ENCODE data around the gene MACROH2A1.

Gene MACROH2A1

GRCh38 chr5:135349886-135350285 lies 49.1 kb downstream of the MACROH2A1 start:
- no peak for DNase-seq

- no peak for DNase-seq
These were observed 49.6 kb downstream of the MACROH2A1 start for GRCh38 chr5:135349451-135349850.

GRCh38 chr5:135348918-135349317 lies 50.1 kb downstream of the MACROH2A1 start:
- no peak for DNase-seq

GRCh38 chr5:135347392-135347791 lies 51.6 kb downstream of the MACROH2A1 start:
- no peak for DNase-seq

- DNase-seq = no peak
These were observed 52.9 kb downstream of the MACROH2A1 start for GRCh38 chr5:135345956-135346731.

GRCh38 chr5:135344349-135344748 lies 54.7 kb downstream of the MACROH2A1 start:
- no peak for DNase-seq

- DNase-seq = no peak
These were observed 55.6 kb downstream of the MACROH2A1 start for GRCh38 chr5:135343413-135343812.

GRCh38 chr5:135342551-135342875 lies 56.5 kb downstream of the MACROH2A1 start:
- DNase-seq = no peak

- DNase-seq = no peak
These were observed 57.1 kb downstream of the MACROH2A1 start for GRCh38 chr5:135341696-135342550.

GRCh38 chr5:135341016-135341666 lies 57.9 kb downstream of the MACROH2A1 start:
- DNase-seq = no peak

- DNase-seq = no peak
These were observed 58.5 kb downstream of the MACROH2A1 start for GRCh38 chr5:135340568-135340967.

GRCh38 chr5:135339623-135340022 lies 59.4 kb downstream of the MACROH2A1 start:
- DNase-seq = no peak

- no peak for DNase-seq
These were observed 59.8 kb downstream of the MACROH2A1 start for GRCh38 chr5:135339189-135339588.

- DNase-seq = no peak
These were observed 62.0 kb downstream of the MACROH2A1 start for GRCh38 chr5:135337064-135337463.

- DNase-seq = no peak
These were observed 63.8 kb downstream of the MACROH2A1 start for GRCh38 chr5:135335031-135335828.

GRCh38 chr5:135333732-135334515 lies 65.1 kb downstream of the MACROH2A1 start:
- no peak for DNase-seq

GRCh38 chr5:135332519-135333150 lies 66.4 kb downstream of the MACROH2A1 start:
- peak; percentile 88 for DNase-seq

- no peak for DNase-seq
These were observed 67.4 kb downstream of the MACROH2A1 start for GRCh38 chr5:135331612-135332011.

- DNase-seq = no peak
These were observed 68.3 kb downstream of the MACROH2A1 start for GRCh38 chr5:135330798-135331096.

- DNase-seq = no peak
These were observed 68.9 kb downstream of the MACROH2A1 start for GRCh38 chr5:135329913-135330797.
